Brain pericyte (primary cell): Measurements from ENCODE around the gene SMG5.
"Not testable (repeated sequence)": the region's sequence is repeated elsewhere in the genome, so short reads cannot be mapped to it uniquely, and the experiment has no call there.

Experiments used
- DNase-seq: peaks from one replicate; pipeline ENCODE4 v3.0.0-alpha.2; 2012; ENCODE audit warnings: low read depth, low spot score

SMG5 gene

GRCh38 chr1:156282479-156283222 is at the start of gene SMG5:
Gene SMG5, minus strand, starts transcription at chr1:156282825. Its CDS starts 145 bp downstream, at chr1:156282680.
- peak; percentile 93 for DNase-seq

GRCh38 chr1:156323179-156323578 is 40.6 kb upstream of the SMG5 start:
- DNase-seq: not testable (repeated sequence)

- DNase-seq: no peak
Observed at GRCh38 chr1:156320560-156320959, 37.9 kb upstream of the SMG5 start.

- DNase-seq: no peak
Observed at GRCh38 chr1:156319664-156320063, 37.0 kb upstream of the SMG5 start.

- DNase-seq: no peak
Observed at GRCh38 chr1:156316909-156317308, 34.3 kb upstream of the SMG5 start.

- no peak for DNase-seq
Observed at GRCh38 chr1:156310962-156311361, 28.3 kb upstream of the SMG5 start.

- no peak for DNase-seq
Observed at GRCh38 chr1:156308078-156308477, 25.5 kb upstream of the SMG5 start.

GRCh38 chr1:156305215-156305614 is 22.6 kb upstream of the SMG5 start:
- no peak for DNase-seq

- DNase-seq: no peak
Observed at GRCh38 chr1:156303241-156303640, 20.6 kb upstream of the SMG5 start.

GRCh38 chr1:156298852-156299357 is 16.3 kb upstream of the SMG5 start, which contains the start of gene VHLL:
Gene VHLL, minus strand, starts transcription at chr1:156299307. Its CDS starts 118 bp downstream, at chr1:156299189.
- DNase-seq: no peak

- DNase-seq: no peak
Observed at GRCh38 chr1:156295391-156295947, 12.8 kb upstream of the SMG5 start, which contains the start of gene GLMP. Gene GLMP, minus strand, starts transcription at chr1:156295679. Its CDS starts 34 bp downstream, at chr1:156295645.

GRCh38 chr1:156293895-156294294 is 11.3 kb upstream of the SMG5 start:
- DNase-seq: no peak

GRCh38 chr1:156293098-156293434 is 10.4 kb upstream of the SMG5 start:
- DNase-seq: no peak

GRCh38 chr1:156291226-156292061 is 8.8 kb upstream of the SMG5 start:
- DNase-seq: peak; percentile 49

GRCh38 chr1:156289857-156290256 is 7.2 kb upstream of the SMG5 start:
- no peak for DNase-seq

- DNase-seq: no peak
Observed at GRCh38 chr1:156286061-156286460, 3.4 kb upstream of the SMG5 start.

- no peak for DNase-seq
Observed at GRCh38 chr1:156285437-156285836, 2.8 kb upstream of the SMG5 start.

GRCh38 chr1:156284757-156285156 is 2.1 kb upstream of the SMG5 start:
- no peak for DNase-seq

GRCh38 chr1:156284112-156284511 is 1.5 kb upstream of the SMG5 start, which contains the start of gene TMEM79:
Gene TMEM79, plus strand, starts transcription at chr1:156284325. Its CDS starts 902 bp downstream, at chr1:156285227.
- no peak for DNase-seq

- no peak for DNase-seq
Observed at GRCh38 chr1:156283521-156283920, 896 bp upstream of the SMG5 start.

GRCh38 chr1:156281693-156282478 is 739 bp downstream of the SMG5 start:
- no peak for DNase-seq
